Liver (tissue), 9 donors: ENCODE measurements around the gene SMOC2. TPM values are rescaled to one million over a fixed set of nuclear protein-coding genes. Genes with fewer than 3 reads are reported as not detected.

ENCODE experiments used
- DNase-seq: peaks from one replicate; pipeline ENCODE4 v3.0.0-alpha.2; 2017; ENCODE audit warnings: low spot score
- H3K27ac ChIP-seq, 2 donors: one replicate each; pipeline ENCODE4 v1.7.0; 2013; ENCODE audit warnings: inconsistent platforms in 2 of 2, low read length in 2 of 2, control low read depth in 1 of 2, low read depth in 1 of 2, mild to moderate bottlenecking in 1 of 2
- H3K27me3 ChIP-seq, 4 donors: one replicate each; pipeline versions ENCODE4 v1.6.1 to v1.7.0; 2013; ENCODE audit warnings: low read length in 3 of 4, inconsistent platforms in 1 of 4, mild to moderate bottlenecking in 1 of 4, moderate library complexity in 1 of 4; ENCODE audit not compliant: control insufficient read depth in 4 of 4, insufficient read depth in 4 of 4
- H3K36me3 ChIP-seq, 4 donors: one replicate each; pipeline versions ENCODE4 v1.6.1 to v1.7.0; 2013; ENCODE audit warnings: low read length in 3 of 4, mild to moderate bottlenecking in 3 of 4, low read depth in 1 of 4, moderate library complexity in 1 of 4; ENCODE audit not compliant: control insufficient read depth in 4 of 4, insufficient read depth in 3 of 4
- H3K4me1 ChIP-seq, 4 donors: one replicate each; pipeline versions ENCODE4 v1.6.1 to v1.7.0; 2013; ENCODE audit warnings: low read length in 3 of 4, mild to moderate bottlenecking in 3 of 4, moderate library complexity in 1 of 4; ENCODE audit not compliant: control insufficient read depth in 4 of 4, insufficient read depth in 4 of 4
- H3K4me3 ChIP-seq, 3 donors: one replicate each; pipeline versions ENCODE4 v1.6.1 to v1.7.0; 2013; ENCODE audit warnings: low read length in 3 of 3, control low read depth in 1 of 3, low read depth in 1 of 3, mild to moderate bottlenecking in 1 of 3
- H3K9ac ChIP-seq, 2 donors: one replicate each; pipeline ENCODE4 v1.7.0; 2013; ENCODE audit warnings: low read length in 2 of 2, mild to moderate bottlenecking in 2 of 2, moderate library complexity in 2 of 2, control low read depth in 1 of 2, low read depth in 1 of 2
- H3K9me3 ChIP-seq, 4 donors: one replicate each; pipeline versions ENCODE4 v1.6.1 to v1.7.0; 2013; ENCODE audit warnings: low read length in 3 of 4; ENCODE audit not compliant: control insufficient read depth in 4 of 4
- EGR1 ChIP-seq, 2 donors: IDR thresholded peaks; 2 replicates each; pipeline ENCODE4 v1.6.1; 2016 to 2018; ENCODE audit warnings: antibody characterized with exemption in 2 of 2, low read depth in 2 of 2
- FOXA1 ChIP-seq: IDR thresholded peaks from 2 replicates; pipeline ENCODE4 v1.6.1; 2016; ENCODE audit warnings: antibody characterized with exemption
- FOXA2 ChIP-seq: IDR thresholded peaks from 2 replicates; pipeline ENCODE4 v1.6.1; 2016; ENCODE audit warnings: antibody characterized with exemption
- GABPA ChIP-seq, 2 donors: IDR thresholded peaks in 1 of 2; conservative IDR thresholded peaks in 1 of 2; 2 replicates each; pipeline ENCODE4 v1.6.1; 2016; ENCODE audit warnings: antibody characterized with exemption in 2 of 2, mild to moderate bottlenecking in 1 of 2, moderate library complexity in 1 of 2
- HNF4A ChIP-seq, 2 donors: conservative IDR thresholded peaks; 2 replicates each; pipeline ENCODE4 v1.6.1; 2016; ENCODE audit warnings: antibody characterized with exemption in 2 of 2, mild to moderate bottlenecking in 2 of 2
- JUND ChIP-seq, 2 donors: IDR thresholded peaks; 2 replicates each; pipeline ENCODE4 v1.6.1; 2016; ENCODE audit warnings: antibody characterized with exemption in 2 of 2
- NR2F2 ChIP-seq: IDR thresholded peaks from 2 replicates; pipeline ENCODE4 v1.6.1; 2016; ENCODE audit warnings: antibody characterized with exemption
- RXRA ChIP-seq, 2 donors: IDR thresholded peaks; 2 replicates each; pipeline ENCODE4 v1.6.1; 2017 to 2018; ENCODE audit warnings: antibody characterized with exemption in 2 of 2, mild to moderate bottlenecking in 1 of 2
- SP1 ChIP-seq: IDR thresholded peaks from 2 replicates; pipeline ENCODE4 v1.6.1; 2018; ENCODE audit warnings: antibody characterized with exemption, mild to moderate bottlenecking
- TAF1 ChIP-seq: conservative IDR thresholded peaks from 2 replicates; pipeline ENCODE4 v1.6.1; 2016; ENCODE audit warnings: antibody characterized with exemption, mild to moderate bottlenecking
- YY1 ChIP-seq: IDR thresholded peaks from 2 replicates; pipeline ENCODE4 v1.6.1; 2016; ENCODE audit warnings: antibody characterized with exemption, mild to moderate bottlenecking
- WGBS: extraction: QIAGEN DNeasy Blood & Tissue Kit; methylation state at CpG from one replicate; pipeline ENCODE4 v1.1.7; 2013; 5-methylcytosine and 5-hydroxymethylcytosine counted together
- polyA plus RNA-seq, 2 donors: library from polyadenylated mRNA; stranded (reverse) in 1 of 2; unstranded in 1 of 2; fragments of 200-250 nt in 1 of 2; fragments of >200 nt in 1 of 2; fragmentation: Nextera tagmentation in 1 of 2; extraction: Ambion mirVana in 1 of 2; gene quantifications; one replicate each; pipeline versions ENCODE4 v1.2.1 to v1.2.3, GENCODE V29; 2013 to 2015
- total RNA-seq, 2 donors: library from RNA; depleted of rRNA; stranded (reverse); fragments of >200 nt; gene quantifications; one replicate each; pipeline ENCODE4 v1.2.3, GENCODE V29; 2014
- TF ChIP-seq, protein P1 (sequence below): IDR thresholded peaks from 2 replicates; pipeline ENCODE4 v1.6.1; 2016; ENCODE audit warnings: antibody characterized with exemption, mild to moderate bottlenecking
- TF ChIP-seq, protein P2 (sequence below): IDR thresholded peaks from 2 replicates; pipeline ENCODE4 v1.6.1; 2016; ENCODE audit warnings: antibody characterized with exemption
- TF ChIP-seq, protein P3 (sequence below): IDR thresholded peaks from 2 replicates; pipeline ENCODE4 v1.6.1; 2016; ENCODE audit warnings: antibody characterized with exemption
- TF ChIP-seq, protein P4 (sequence below): IDR thresholded peaks from 2 replicates; pipeline ENCODE4 v1.6.1; 2016; ENCODE audit warnings: antibody characterized with exemption
- TF ChIP-seq, protein P5 (sequence below): fragments of 150-350 bp; IDR thresholded peaks from 2 replicates; pipeline ENCODE4 v1.5.1; 2017; ENCODE audit warnings: improper control_type of control experiment, low read depth, low read length; ENCODE audit not compliant: missing input control
- donor health status: healthy.
- donor health status: healthy.
- donor health status: healthy.
- donor health status: healthy.
- donor health status: healthy.

SMOC2 gene
- total and polyA plus RNA-seq, 4 donors = 0.23 to 1.9 (median 1.1) TPM

DNA sequence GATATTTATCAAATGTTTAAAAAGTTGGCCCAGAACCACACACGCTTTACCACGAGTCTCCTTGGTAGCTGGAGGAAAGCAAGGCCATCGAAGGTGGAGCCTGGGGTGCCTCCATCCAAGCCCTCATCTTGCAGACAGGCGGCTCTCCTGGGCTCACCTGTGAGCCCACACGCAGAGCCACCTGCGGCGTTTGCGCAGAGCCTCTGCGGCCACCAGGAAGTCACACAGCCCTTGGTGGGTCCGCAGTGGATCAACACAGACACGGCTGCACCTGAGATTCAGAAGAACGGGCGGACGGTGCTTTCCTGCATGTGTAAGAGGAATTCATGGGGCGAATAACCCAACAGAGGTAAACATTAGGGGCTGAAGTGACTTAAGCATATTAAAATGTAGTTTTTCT lies 24.5 kb upstream of the SMOC2 start:
- no peaks in the 10 kb centered on the region for H3K36me3 ChIP-seq
- TF ChIP-seq, protein P1, sequence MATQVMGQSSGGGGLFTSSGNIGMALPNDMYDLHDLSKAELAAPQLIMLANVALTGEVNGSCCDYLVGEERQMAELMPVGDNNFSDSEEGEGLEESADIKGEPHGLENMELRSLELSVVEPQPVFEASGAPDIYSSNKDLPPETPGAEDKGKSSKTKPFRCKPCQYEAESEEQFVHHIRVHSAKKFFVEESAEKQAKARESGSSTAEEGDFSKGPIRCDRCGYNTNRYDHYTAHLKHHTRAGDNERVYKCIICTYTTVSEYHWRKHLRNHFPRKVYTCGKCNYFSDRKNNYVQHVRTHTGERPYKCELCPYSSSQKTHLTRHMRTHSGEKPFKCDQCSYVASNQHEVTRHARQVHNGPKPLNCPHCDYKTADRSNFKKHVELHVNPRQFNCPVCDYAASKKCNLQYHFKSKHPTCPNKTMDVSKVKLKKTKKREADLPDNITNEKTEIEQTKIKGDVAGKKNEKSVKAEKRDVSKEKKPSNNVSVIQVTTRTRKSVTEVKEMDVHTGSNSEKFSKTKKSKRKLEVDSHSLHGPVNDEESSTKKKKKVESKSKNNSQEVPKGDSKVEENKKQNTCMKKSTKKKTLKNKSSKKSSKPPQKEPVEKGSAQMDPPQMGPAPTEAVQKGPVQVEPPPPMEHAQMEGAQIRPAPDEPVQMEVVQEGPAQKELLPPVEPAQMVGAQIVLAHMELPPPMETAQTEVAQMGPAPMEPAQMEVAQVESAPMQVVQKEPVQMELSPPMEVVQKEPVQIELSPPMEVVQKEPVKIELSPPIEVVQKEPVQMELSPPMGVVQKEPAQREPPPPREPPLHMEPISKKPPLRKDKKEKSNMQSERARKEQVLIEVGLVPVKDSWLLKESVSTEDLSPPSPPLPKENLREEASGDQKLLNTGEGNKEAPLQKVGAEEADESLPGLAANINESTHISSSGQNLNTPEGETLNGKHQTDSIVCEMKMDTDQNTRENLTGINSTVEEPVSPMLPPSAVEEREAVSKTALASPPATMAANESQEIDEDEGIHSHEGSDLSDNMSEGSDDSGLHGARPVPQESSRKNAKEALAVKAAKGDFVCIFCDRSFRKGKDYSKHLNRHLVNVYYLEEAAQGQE = no peak
- TF ChIP-seq, protein P2, sequence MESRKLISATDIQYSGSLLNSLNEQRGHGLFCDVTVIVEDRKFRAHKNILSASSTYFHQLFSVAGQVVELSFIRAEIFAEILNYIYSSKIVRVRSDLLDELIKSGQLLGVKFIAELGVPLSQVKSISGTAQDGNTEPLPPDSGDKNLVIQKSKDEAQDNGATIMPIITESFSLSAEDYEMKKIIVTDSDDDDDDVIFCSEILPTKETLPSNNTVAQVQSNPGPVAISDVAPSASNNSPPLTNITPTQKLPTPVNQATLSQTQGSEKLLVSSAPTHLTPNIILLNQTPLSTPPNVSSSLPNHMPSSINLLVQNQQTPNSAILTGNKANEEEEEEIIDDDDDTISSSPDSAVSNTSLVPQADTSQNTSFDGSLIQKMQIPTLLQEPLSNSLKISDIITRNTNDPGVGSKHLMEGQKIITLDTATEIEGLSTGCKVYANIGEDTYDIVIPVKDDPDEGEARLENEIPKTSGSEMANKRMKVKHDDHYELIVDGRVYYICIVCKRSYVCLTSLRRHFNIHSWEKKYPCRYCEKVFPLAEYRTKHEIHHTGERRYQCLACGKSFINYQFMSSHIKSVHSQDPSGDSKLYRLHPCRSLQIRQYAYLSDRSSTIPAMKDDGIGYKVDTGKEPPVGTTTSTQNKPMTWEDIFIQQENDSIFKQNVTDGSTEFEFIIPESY = no peak
- TF ChIP-seq, protein P3, sequence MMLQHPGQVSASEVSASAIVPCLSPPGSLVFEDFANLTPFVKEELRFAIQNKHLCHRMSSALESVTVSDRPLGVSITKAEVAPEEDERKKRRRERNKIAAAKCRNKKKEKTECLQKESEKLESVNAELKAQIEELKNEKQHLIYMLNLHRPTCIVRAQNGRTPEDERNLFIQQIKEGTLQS = no peak
- TF ChIP-seq SP1 (no peak), YY1 (no peak), RXRA (IDR thresholded peaks at IDR 0.05) (no peak), TAF1 (no peak), GABPA (IDR thresholded peaks at IDR 0.05 in 1 of 2, conservative IDR thresholded peaks at IDR 0.05 in 1 of 2) (no peak)
- no peaks in the 10 kb centered on the region for H3K27me3 ChIP-seq
- DNase-seq = peak; percentile 3
- H3K4me1 ChIP-seq = no peaks in the 10 kb centered on the region
- no peak overlapping the region for H3K4me3 ChIP-seq
- peaks cover 0 to 2% (median 0%) of the 10 kb centered on the region in 4 donors for H3K9me3 ChIP-seq
- 89% methylated on average over 15 of the region's 15 CpGs for WGBS
- H3K9ac ChIP-seq = no peak overlapping the region
- H3K27ac ChIP-seq = no peak overlapping the region

DNA sequence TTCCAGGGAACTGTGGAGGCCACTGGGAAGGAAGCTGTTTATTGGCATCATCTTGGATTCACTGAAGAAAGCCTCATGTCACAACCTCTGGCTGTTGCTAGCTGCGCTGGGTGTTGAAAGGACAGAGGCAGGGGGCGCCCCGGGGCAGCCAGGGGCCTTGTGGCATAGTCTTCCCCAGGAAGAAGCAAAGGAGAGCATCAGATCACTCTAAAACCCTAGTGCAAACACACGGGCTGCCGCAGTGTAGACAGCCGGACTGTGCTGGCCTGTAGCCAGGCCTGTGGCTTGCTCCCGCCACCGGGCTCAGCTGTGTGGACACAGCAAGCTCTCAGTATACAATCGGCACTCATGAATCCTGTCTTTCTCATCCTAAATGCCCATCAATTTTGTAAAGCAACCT lies 23.8 kb upstream of the SMOC2 start:
- Histone ChIP-seq H3K9me3 (peaks cover 0 to 2% (median 0%) of the 10 kb centered on the region in 4 donors), H3K4me3 (no peak overlapping the region)

More for the DNA sequence above, 23.8 kb upstream of the SMOC2 start:
- H3K36me3 ChIP-seq = no peaks in the 10 kb centered on the region
- 31% methylated on average over 9 of the region's 9 CpGs for WGBS
- H3K27ac ChIP-seq = no peak overlapping the region
- H3K9ac ChIP-seq = no peak overlapping the region
- DNase-seq = peak; percentile 33
- no peak for TF ChIP-seq FOXA1
- no peak for TF ChIP-seq EGR1 (IDR thresholded peaks at IDR 0.05; ENCODE audit: low read depth in 2 of 2)
- no peak for TF ChIP-seq JUND (IDR thresholded peaks at IDR 0.05)
- TF ChIP-seq HNF4A (conservative IDR thresholded peaks at IDR 0.05) = no peak
- TF ChIP-seq, protein P4, sequence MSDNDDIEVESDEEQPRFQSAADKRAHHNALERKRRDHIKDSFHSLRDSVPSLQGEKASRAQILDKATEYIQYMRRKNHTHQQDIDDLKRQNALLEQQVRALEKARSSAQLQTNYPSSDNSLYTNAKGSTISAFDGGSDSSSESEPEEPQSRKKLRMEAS = no peak
- no peak for TF ChIP-seq YY1
- no peak for TF ChIP-seq SP1
- TF ChIP-seq TAF1 = no peak
- TF ChIP-seq FOXA2 = no peak
- no peak for TF ChIP-seq NR2F2
- TF ChIP-seq, protein P5, sequence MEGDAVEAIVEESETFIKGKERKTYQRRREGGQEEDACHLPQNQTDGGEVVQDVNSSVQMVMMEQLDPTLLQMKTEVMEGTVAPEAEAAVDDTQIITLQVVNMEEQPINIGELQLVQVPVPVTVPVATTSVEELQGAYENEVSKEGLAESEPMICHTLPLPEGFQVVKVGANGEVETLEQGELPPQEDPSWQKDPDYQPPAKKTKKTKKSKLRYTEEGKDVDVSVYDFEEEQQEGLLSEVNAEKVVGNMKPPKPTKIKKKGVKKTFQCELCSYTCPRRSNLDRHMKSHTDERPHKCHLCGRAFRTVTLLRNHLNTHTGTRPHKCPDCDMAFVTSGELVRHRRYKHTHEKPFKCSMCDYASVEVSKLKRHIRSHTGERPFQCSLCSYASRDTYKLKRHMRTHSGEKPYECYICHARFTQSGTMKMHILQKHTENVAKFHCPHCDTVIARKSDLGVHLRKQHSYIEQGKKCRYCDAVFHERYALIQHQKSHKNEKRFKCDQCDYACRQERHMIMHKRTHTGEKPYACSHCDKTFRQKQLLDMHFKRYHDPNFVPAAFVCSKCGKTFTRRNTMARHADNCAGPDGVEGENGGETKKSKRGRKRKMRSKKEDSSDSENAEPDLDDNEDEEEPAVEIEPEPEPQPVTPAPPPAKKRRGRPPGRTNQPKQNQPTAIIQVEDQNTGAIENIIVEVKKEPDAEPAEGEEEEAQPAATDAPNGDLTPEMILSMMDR = no peak
- TF ChIP-seq, protein P3 = no peak
- H3K27me3 ChIP-seq = no peaks in the 10 kb centered on the region
- H3K4me1 ChIP-seq = no peaks in the 10 kb centered on the region
